ENCODE measurements around the gene ARHGAP28. TPM values are rescaled to one million over a fixed set of nuclear protein-coding genes. Genes with fewer than 3 reads are reported as not detected.

ARHGAP28 gene
- total and polyA plus RNA-seq, 10 of the 15 experiments (the other 5 are each of a cell fraction or from before 2014, with no cell fraction given) = not detected

DNA sequence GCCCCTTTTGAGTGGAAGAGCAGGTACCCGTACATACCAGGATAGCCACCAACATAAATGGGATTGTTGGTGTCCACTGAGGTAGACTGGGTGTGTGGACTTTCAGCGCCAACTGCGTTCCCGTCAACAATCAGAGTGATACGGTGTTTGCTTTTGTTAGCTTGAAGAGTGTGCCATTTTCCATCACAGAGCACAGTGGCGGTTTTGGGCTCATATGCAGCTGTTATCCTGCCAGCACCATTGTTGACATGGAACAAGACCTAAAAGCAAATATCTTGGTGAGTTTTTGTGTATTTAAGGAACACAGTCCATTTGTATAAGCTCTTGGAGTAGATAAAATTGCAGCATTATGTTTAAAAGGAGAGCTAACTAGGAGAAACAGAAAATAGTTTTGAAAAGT lies 213.6 kb downstream of the ARHGAP28 start:
- TF ChIP-seq PAX8 (IDR thresholded peaks at IDR 0.05) = no peak
- TF ChIP-seq, protein P1, sequence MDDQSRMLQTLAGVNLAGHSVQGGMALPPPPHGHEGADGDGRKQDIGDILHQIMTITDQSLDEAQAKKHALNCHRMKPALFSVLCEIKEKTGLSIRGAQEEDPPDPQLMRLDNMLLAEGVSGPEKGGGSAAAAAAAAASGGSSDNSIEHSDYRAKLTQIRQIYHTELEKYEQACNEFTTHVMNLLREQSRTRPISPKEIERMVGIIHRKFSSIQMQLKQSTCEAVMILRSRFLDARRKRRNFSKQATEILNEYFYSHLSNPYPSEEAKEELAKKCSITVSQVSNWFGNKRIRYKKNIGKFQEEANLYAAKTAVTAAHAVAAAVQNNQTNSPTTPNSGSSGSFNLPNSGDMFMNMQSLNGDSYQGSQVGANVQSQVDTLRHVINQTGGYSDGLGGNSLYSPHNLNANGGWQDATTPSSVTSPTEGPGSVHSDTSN (IDR thresholded peaks at IDR 0.05; ENCODE audit: insufficient replicate concordance, low read depth, low read length) = no peak
- TF ChIP-seq, protein P2, sequence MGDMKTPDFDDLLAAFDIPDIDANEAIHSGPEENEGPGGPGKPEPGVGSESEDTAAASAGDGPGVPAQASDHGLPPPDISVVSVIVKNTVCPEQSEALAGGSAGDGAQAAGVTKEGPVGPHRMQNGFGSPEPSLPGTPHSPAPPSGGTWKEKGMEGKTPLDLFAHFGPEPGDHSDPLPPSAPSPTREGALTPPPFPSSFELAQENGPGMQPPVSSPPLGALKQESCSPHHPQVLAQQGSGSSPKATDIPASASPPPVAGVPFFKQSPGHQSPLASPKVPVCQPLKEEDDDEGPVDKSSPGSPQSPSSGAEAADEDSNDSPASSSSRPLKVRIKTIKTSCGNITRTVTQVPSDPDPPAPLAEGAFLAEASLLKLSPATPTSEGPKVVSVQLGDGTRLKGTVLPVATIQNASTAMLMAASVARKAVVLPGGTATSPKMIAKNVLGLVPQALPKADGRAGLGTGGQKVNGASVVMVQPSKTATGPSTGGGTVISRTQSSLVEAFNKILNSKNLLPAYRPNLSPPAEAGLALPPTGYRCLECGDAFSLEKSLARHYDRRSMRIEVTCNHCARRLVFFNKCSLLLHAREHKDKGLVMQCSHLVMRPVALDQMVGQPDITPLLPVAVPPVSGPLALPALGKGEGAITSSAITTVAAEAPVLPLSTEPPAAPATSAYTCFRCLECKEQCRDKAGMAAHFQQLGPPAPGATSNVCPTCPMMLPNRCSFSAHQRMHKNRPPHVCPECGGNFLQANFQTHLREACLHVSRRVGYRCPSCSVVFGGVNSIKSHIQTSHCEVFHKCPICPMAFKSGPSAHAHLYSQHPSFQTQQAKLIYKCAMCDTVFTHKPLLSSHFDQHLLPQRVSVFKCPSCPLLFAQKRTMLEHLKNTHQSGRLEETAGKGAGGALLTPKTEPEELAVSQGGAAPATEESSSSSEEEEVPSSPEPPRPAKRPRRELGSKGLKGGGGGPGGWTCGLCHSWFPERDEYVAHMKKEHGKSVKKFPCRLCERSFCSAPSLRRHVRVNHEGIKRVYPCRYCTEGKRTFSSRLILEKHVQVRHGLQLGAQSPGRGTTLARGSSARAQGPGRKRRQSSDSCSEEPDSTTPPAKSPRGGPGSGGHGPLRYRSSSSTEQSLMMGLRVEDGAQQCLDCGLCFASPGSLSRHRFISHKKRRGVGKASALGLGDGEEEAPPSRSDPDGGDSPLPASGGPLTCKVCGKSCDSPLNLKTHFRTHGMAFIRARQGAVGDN (IDR thresholded peaks at IDR 0.05) = no peak
- no peak for TF ChIP-seq EZH2 (IDR thresholded peaks at IDR 0.05; ENCODE audit: borderline replicate concordance, control insufficient read depth, low read depth, low read length)
- TF ChIP-seq SUPT20H (IDR thresholded peaks at IDR 0.05; ENCODE audit: borderline replicate concordance, control insufficient read depth, low read depth, low read length) = no peak
- Histone ChIP-seq H3K9ac (ENCODE audit: control insufficient read depth, insufficient read depth, low read length) (no peak overlapping the region), H4K20me1 (ENCODE audit: control insufficient read depth, insufficient read depth) (no peaks in the 10 kb centered on the region), H3K4me3 (no peak overlapping the region), H3K27ac (ENCODE audit: control insufficient read depth, insufficient read depth) (no peak overlapping the region), H2AFZ (ENCODE audit: control insufficient read depth, low read depth, low read length) (no peak overlapping the region), H3K79me2 (ENCODE audit: control insufficient read depth, insufficient read depth, low read length) (no peaks in the 10 kb centered on the region), H3K36me3 (ENCODE audit: control insufficient read depth in 2 of 2, insufficient read depth in 2 of 2, low read length in 1 of 2) (no peaks in the 10 kb centered on the region), H3K9me3 (replicated peaks; ENCODE audit: control insufficient read depth, insufficient read depth, low read length) (no peaks in the 10 kb centered on the region), H3K4me1 (ENCODE audit: control insufficient read depth, insufficient read depth, low read length) (no peaks in the 10 kb centered on the region), H3K4me2 (ENCODE audit: control insufficient read depth, insufficient read depth) (no peak overlapping the region), H3K27me3 (replicated peaks in 1 of 2; ENCODE audit: control insufficient read depth in 2 of 2, insufficient read depth in 2 of 2, low read length in 1 of 2) (peaks cover 0 to 1% of the 10 kb centered on the region in 2 experiments; a peak in 1 of 4 replicates)
- FAIRE-seq (no peak), DNase-seq (ENCODE audit: low read depth, low spot score) (no peak), ATAC-seq (no peak)
- POLR2A ChIA-PET = no interaction called here
- 75% methylated on average over 6 of the region's 6 CpGs for WGBS (ENCODE audit: insufficient coverage, insufficient replicate concordance, low lambda C conversion rate, missing lambda C conversion rate)
- CTCF ChIA-PET = no interaction called here
- SMC1A ChIA-PET (ENCODE audit: uncharacterized antibody, unreplicated experiment) = no interaction called here
- no TSS peak for BruUV-seq (replicated peaks)
- intact Hi-C loops (cut with micrococcal nuclease; ENCODE audit: unreplicated experiment) = no loop called here
- RAD21 ChIA-PET (ENCODE audit: unreplicated experiment) = no interaction called here
- in situ Hi-C loops (cut with MboI) = loop anchor here (25.0 kb wide), 1 partner anchor 1994 kb away; no protein-coding TSS in a partner anchor
